GM21447 (cell line): ENCODE results near the gene EMX1.

Experiments
- ATAC-seq: cut with Tn5 transposase; IDR thresholded peaks from one replicate; pipeline ENCODE4 v1.9.1; 2021; ENCODE audit not compliant: unreplicated experiment

Gene EMX1

DNA sequence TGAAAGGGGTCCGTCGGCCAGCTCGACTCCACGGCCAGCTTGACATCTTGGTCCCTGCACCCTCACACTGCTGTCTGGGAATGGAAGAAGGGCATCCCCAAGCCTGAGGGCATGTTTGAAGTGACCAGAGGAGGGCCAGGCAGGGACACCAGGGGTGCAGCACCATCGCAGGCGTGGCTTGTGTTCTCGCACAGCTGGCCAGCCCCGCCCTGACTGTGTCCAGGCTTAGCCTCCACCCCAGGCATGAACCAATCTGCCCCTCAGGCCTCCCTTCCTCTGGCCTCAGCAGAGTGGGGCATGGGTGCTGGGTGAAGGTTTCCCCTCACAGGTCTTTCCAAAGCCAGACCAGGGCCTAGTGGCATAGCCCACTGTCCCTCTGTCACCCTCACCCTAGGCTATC, 25.0 kb downstream of the EMX1 start:
- no peak for ATAC-seq

DNA sequence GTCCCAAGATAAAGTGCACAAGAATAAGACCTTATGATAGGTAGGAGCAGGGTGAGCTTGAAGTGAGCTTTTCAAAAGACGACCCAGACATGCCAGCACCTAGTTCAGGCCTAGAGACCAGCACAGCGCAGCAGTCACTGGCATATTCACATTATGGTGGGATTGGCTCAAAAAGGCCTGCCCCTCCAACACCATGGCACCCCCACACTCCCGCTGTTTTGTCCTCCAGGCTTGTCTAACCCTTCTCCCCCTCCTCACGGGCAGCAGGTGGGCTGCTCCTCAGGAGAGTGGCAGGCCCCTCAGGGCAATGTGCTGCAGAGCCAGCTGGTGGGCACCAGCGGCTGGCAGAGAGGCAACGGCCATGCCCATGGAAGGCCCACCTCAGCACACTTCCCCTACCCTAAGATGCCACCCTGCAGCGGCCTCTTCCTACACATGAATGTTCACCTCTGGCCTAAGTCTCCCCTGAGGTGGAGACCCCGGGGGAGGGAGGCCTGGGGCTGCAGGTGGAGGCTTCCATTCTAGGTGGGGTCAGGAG, 25.6 kb downstream of the EMX1 start:
- no peak for ATAC-seq

DNA sequence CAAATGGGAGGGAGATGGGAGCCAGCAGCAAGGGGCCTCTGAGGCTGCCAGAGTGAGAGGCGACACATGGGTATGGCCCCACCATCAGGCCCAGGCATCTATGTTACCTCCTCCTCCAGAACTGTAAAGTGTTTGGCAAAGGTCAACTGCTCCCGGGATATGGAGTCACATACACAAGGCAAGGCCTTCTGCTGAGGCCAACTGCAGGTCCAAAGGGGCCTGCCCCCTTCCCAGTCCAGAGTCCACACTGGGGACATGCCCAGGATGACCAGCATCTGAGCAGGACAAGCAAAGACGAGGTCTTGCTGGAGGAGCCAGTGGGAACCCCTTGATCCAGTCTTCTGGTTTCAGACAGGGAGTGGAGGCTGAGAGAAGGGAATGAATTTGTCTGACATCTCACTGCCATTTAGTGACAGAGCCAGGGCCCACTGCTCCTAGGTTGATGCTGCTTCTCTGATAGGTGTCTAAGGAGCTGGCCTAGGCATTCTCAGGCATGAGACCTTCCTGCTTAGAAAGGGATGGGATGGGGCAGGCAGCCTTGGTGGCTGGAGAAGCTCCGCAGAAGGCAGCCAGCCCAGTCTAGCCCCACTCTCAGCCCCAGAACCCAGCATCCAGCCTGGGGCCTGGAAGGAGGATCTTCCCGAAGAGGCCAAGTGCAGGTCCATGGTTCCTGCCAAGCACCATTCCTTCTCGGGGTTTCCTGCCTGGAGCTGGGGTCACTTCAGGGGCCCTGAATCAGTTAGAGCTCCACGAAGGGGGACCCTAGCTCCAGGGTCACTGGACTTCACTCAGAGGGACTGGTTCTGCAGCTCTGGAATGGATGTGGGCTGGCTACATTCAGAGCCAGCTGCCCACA, 26.4 kb downstream of the EMX1 start:
- no peak for ATAC-seq

DNA sequence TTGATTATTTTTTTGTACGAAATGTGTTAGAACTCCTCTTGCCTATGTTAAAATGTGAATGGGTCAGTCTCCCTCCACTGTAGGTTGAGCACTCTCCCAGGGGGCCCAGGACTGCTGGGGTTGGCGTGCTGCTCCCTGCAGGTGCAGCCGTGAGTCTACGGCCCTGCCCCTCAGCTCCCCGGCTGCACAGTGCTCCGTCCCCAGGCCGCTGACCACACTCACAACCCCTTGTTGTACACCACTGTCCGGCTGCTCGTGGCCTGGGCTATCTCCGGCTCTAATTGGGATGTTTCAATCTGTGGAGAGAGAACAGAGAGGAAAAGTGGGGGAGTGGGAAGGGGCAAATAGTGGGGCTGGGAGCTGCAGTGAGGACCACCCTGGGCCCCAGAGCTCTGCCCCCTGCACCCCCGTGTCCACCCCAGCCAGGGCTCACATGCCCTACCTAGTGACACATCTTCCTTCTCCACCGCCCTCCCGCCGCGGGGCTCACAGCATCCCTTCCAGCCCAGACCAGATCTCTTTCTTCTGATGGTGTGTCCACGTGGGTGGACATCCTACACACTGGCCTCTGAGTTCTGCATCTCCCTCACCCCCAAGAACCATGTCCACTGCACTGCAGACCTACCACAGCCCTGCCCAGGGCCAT, 27.6 kb downstream of the EMX1 start:
- no peak for ATAC-seq

DNA sequence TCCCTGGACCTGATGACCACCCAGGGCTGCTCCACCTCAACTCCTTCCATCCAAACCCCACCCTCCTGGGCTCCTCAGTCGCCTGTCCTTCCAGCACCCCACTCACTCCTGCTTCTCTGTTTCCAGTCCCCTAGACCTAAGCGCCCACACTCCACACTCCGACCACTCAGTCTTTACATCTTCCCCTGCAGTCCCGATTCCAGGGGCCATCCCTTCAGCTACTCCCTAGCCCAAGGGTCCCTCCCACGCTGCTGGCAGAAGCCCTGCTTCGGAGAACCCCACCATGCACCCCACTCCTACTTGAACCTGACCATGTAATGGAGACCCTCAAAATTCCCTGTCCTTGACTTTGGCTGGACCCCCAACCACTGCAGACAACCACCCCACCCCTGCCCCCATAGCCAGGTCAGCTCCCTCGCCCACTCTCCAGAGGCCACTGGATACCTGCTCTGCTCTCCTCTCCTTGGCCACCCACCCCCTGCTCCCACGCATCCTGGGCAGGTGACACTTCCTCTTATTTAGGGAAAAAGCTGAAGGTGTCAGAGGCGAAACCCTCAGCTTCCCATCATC, 28.2 kb downstream of the EMX1 start:
- no peak for ATAC-seq

DNA sequence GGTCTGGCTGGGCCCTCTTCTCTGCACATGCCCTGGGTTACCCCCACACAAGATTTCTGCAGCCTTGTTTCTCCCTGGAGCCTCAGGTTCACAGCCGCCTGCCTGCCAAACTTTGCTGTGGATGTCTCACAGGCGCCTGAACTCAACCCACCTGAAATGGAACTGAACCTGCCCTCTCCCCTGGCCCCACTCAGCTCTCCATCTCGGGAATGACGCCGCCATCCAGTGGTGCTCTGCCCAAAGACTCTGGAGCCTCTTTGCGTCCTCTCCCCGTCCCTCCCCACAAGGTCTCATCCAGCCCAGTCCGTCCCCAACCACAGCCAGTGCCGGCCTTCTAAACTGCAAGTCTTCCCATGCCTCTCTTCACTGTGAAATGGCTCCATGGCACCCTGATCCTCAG, 29.1 kb downstream of the EMX1 start:
- no peak for ATAC-seq

DNA sequence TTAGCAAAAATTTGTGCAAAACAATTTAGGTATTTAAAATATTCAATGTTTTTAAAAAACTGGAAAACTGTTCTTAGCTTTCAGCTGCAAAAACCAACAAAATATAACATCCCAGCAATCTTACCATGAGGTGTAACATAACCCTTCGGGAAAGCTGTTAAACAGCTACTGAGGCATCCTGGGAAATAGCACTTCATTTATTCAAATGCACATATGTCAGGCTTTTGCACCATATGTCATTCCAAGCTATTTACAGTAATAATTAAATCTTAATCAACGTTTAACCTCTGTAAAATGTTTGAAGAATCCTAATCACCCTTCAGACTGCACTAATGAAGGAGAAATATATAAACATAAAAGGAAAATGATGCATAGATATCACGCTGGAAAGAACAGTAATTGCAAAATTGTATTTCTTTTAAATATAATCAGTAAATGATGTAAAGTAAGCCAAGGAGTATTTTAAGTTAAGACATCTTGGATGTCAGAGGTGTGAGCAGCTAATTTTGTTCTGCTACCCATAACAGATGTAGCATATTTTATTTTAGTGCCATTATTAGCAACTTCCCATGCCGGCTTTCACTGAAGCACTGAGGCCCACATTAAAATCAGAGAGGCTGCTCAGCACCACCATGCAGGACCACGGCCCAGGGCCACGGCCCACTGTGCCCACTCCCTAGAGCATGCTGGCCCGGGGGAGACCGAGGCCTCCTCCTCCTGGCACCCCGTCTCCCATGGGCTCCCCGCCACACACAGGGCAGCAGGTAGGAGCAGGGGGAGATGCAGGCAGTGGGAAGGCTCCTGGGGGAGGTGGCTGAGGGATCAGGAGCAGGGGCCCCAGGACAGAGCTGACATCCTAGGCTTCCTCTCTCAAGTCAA, 30.9 kb downstream of the EMX1 start:
- ATAC-seq, result no peak

DNA sequence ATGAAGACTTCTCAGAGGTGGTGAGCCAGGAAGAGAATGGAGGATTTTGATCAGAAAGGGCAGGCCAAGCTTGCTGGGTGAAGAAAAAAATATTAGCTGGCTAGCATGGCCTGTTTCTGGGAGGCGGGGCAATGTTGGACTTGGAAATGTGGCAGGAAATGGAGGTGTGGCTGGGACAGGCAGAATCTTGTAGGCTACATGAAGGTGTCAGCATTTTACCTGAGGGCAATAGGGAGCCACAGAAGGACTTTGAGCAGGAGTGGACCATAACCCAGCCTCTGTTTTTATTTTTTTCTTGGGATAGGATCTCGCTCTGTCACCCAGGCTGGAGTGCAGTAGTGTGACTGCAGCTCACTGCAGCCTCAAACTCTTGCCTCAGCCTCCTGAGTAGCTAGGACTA, 31.7 kb downstream of the EMX1 start:
- ATAC-seq, result no peak

DNA sequence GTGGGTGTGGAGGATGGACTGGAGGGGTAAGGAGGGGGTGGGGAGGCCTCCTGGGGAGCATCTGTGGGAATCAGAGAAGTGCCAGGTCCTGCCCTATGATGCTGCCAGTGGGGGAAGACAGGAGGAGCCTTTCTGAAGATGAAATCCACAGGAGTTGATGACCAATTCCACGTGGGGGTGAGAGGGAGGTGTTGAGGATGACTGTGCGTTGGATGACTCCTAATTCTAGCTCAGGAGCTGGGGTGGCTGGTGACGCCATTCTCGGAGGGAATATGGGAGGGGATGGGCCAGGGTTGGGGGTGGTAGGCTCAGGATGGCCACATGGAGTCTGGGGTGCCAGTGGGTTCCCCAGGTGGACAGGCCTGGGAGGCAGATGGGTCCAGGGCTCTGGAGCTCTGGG, 32.3 kb downstream of the EMX1 start:
- ATAC-seq, result no peak

DNA sequence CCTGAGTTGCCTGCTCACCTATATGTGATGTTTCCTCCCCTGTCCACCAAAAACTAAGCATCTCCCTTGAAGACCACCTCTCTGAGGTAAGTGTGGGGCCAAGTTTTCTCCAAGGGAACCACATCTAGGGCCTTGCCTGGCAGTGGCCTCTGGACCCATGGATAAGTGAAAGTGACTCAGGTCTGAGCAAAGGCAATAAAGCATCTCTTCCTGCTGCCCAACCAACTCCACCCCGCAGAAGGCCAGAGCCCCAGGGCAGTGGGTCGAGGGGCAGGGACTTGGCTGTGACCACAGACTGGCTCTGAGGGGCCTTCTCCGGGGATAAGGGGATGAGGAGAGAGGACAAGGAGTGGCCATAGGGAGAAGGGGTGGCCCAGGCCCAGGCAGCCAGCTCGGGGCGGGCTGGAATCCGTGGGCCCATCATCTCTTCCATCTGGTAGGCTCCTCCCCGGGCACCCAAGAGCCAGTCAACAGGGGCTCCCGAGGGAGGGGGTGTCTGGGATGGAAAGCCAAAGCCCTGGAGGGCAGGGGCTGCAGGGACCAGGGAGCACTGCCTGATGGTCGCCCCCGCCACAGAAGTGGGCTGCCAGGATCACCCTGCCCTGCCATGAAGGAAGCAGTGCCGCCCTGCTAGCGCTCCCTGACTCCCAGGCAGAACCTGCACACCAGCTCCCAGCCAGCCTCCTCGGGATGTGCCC, 33.4 kb downstream of the EMX1 start:
- no peak for ATAC-seq

DNA sequence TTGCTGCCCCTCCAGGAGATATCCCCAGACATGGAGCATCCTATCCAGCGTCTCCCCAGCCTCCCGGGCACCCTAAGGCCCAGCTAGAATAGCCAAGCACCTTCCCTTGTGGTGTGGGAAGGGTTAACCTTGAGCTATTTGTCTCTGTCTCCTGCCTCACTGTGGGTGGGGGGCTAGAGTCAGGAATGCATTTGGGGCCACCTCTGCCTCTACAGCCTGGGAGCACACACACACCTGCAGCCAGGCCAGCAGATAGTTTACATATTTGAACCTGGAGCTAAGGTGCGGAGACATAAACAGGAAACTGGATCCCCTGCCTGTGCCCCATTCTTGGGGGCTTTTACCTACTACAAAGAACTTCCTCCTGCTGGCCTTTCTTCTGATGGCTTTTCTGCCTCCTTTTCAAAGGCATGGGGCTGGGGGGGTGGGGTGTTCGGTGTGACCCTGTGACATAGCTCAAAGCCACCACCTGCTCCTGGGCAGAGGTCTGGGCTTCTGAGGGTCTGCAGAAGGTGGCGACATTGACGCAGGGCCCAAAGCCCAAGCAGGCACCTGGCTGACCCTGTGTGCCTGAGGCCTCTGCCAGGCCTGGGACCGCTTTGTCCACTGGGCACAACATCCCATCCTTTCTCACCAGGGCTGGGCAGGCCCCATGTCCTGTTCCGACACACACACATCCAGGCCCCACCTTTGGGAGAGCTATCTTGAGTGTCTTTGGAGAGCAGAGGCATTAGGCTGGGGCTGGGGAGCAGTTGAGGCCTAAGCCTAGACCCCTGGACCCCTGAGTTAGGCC, 34.2 kb downstream of the EMX1 start:
- no peak for ATAC-seq

DNA sequence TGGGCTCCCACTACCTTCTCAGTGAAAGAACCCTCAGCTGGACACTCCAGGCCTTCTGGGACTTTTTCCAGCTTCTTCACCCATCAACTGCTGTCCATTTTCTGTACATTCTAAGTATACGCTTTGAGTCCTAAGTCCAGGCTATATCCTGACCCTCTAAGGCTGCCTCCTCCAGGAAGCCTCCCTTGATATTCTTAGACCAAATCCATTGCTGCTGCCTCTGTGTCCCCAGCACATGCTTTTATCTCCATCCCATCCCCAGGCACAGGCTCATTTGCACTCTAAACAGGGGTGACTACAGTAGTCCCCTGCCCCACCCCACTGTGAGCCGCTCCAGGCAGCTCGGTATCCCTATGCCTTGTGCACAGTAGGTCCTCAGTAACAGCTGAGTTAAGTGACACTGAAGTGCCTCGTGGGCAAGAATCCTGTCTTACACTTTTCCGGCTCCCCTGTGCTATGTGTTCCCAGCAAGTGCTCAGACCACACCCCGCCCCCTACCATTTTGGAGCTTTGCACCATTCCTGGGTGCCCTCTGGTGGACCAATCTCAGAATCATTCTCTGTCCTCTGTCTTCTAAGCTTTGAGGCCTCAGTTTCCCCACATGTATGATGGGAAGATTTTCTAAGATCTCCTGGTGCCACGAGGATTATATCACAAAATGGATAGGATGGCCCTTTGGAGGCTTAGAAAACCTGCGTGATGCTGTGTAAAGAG, 34.9 kb downstream of the EMX1 start:
- ATAC-seq, result no peak

DNA sequence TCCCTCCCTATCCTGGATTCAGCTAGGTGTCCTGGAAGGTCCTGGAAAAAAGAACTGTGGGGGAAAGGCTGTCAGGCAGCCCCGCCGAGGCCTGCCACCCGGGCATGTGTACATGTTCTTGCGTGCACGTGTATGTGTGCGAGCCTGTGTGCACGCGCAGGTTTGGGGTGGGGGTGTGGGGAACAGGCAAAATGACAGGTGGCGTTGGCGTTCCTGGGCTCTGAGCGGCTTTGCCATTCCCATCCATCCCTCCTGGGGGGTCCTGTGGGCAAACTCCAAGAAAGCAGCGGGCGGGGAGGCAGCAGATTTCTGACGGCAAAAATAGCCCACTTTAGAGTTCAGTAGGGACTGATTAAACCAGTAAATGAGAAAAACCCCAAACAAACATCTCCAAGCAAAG, 35.6 kb downstream of the EMX1 start:
- ATAC-seq, result no peak

DNA sequence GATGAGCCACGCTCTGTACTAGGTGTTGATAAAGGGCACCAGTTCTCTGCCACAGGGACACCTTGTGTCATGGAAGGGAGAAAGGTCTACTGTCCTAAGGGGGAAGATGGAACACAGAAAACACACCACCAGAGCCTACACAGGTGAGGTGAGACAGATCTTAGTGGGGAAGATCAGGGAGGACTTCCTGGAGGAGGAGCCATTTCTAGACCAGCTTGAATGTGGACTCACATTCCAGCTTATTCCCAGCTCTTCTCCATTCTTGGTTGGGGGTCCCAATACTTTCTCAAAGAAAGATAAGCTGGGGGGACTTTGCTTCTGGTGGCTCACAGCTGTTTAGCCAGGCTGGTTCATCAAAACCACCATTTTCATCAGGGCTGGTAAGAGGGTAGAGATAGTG, 36.2 kb downstream of the EMX1 start:
- no peak for ATAC-seq

DNA sequence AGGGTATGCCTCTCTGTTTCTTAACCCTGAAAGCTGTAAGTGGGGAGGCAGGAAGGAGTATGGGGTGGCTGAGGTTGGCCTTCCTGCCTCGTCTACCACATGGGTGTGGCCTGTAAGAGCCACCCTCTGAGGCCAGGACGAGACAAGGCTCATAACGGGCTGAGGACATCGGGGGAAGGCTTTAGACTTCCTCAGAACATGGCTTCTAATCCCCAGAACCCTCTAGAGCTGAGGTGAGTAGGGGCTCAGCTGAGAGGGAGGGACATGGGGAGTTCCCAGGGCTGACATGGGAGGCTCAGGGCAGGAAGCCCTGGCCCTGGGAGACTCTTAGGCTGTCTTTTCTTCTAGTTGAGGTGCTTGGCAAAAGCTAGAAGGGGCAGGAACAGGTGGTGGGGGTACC, 36.7 kb downstream of the EMX1 start:
- ATAC-seq, result no peak

DNA sequence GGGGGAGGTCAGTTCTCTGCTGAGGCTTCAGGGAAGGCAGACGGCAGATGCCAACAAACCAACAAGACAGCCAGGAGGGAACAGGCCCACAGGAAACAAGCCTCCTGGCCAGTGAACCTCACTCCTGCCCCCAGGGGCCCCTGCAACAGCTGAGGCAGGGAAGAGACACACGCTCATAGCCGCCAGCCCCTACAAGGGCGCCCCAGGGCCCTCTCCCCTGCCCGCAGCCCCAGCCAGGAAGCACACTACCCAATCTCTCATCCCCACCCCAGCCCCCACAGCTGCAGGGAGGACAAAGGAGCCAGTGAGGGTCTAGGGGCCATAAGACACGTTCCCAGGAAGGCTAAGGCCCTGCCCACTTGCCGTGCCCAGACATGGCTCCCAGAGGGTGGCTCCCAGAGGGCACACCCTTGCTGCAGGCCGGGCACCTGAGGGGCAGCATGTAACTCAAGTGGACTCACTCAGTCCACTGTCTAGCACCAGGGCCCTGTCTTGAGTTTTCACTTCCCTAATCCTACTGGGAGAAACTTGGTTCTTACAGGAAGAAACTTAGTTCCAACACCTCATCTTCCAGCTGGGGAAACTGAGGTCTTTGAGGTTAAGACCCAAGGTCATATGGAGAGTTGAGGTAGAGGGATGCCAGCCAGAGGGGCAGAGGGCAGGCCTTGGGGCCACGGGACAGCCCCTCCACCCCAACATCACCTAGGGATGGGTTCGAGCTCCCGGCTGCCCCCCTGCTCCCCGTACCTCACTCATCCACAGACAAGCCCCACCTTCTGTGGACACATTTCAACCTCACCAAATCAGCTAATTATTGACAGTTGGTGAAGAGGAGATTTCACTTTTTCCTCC, 37.3 kb downstream of the EMX1 start:
- no peak for ATAC-seq

DNA sequence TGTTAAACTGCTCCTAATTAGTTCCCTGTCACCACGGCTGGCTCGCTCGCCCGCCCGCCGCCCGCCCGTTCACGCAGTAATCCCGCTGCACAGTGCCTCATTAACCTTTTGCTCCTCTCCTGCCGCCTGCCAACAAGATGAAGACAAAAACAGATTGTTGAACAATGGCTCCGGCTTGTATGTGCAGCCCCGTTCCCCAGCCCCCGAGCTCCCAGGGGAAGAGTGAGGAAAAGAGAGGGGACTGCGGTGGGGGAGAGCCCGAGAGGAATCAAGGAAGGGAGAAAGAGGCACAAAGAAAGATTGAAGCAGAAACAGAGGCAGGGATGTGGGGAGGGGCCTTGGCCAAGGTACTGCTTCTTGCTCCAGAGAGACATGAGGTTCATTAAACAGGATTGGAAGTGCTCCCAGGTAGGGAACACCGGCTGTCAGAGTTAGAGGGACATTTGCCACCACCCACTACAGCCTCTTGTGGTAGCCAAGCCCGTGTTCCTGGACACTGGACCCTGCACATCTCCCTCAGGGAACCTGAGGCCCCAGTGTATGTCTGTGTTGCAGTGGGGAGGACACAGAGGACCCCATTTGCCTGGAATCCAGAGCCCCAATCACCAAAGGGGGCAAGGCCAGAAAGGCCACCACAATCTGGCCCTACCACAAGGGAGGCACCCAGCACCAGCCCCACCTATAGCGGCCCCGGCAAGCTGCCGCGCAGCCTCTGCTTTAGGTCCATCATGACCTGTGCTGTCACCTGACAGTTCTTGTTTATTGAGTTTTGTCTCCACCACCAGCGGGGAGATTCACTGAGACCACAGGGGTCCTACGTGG, 38.1 kb downstream of the EMX1 start:
- no peak for ATAC-seq
